B cell (primary cell): Measurements from ENCODE around the gene RHCE. TPM values are rescaled to one million over a fixed set of nuclear protein-coding genes. Genes with fewer than 3 reads are reported as not detected.
"Not testable (repeated sequence)": the region's sequence is repeated elsewhere in the genome, so short reads cannot be mapped to it uniquely, and the experiment has no call there.

Experiments used
- ATAC-seq: fragments of 200-7000 bp; cut with Tn5 transposase; one replicate; pipeline ENCODE4 v1.10.0; 2021; ENCODE audit warnings: low read depth, mild to moderate bottlenecking, moderate number of reproducible peaks, moderate library complexity
- CTCF ChIA-PET: fragments of 350-600 bp; sonication (Branson Sonifier 250); formaldehyde crosslinking; loops from one replicate; lab custom pipeline; 2021; ENCODE audit warnings: antibody characterized with exemption, inconsistent platforms; lab: Charles Lee
- POLR2A ChIA-PET: fragments of 350-600 bp; sonication (Branson Sonifier 250); formaldehyde crosslinking; loops from one replicate; lab custom pipeline; 2021; ENCODE audit warnings: antibody characterized with exemption; lab: Charles Lee
- DNase-seq: peaks from one replicate; pipeline ENCODE4 v3.0.0; 2013
- H2AFZ ChIP-seq: 2 replicates; pipeline ENCODE4 v1.6.1; 2012; ENCODE audit warnings: mild to moderate bottlenecking, low read depth, low read length; ENCODE audit not compliant: insufficient read depth, poor library complexity, severe bottlenecking
- H3K27ac ChIP-seq, 2 donors: 1 replicate in 1 of 2; 2 replicates in 1 of 2; pipeline ENCODE4 v1.5.1; 2012 to 2013; ENCODE audit warnings: low read length in 2 of 2, mild to moderate bottlenecking in 2 of 2, moderate library complexity in 1 of 2
- H3K27me3 ChIP-seq, 4 experiments: fragments of 200-600 bp in 1 of 4; sonication (generic) in 1 of 4; replicated peaks in 1 of 4; 1 replicate in 2 of 4; 2 replicates in 2 of 4; pipeline versions ENCODE4 v1.6.1 to v1.7.0; 2013 to 2016; ENCODE audit warnings: low read length in 3 of 4, mild to moderate bottlenecking in 2 of 4, mixed read lengths in 1 of 4, moderate library complexity in 1 of 4; ENCODE audit not compliant: insufficient read depth in 4 of 4, control insufficient read depth in 3 of 4; ENCODE audit errors: control extremely low read depth in 1 of 4
- H3K36me3 ChIP-seq, 2 experiments: replicated peaks in 1 of 2; 1 replicate in 1 of 2; 2 replicates in 1 of 2; pipeline versions ENCODE4 v1.6.1 to v1.7.1; 2013; ENCODE audit warnings: low read length in 1 of 2; ENCODE audit not compliant: insufficient read depth in 2 of 2, control insufficient read depth in 1 of 2; ENCODE audit errors: control extremely low read depth in 1 of 2, extremely low read depth in 1 of 2
- H3K4me1 ChIP-seq, 2 donors: fragments of 200-600 bp in 1 of 2; sonication (generic) in 1 of 2; 1 replicate in 1 of 2; 2 replicates in 1 of 2; pipeline versions ENCODE4 v1.5.1 to v1.6.1; 2013 to 2017; ENCODE audit warnings: low read length in 2 of 2; ENCODE audit not compliant: control insufficient read depth in 2 of 2, insufficient read depth in 2 of 2
- H3K4me2 ChIP-seq: replicated peaks from 2 replicates; pipeline ENCODE3; 2012; ENCODE audit warnings: mild to moderate bottlenecking, low read depth, low read length; ENCODE audit not compliant: poor library complexity, severe bottlenecking
- H3K4me3 ChIP-seq, 5 experiments: fragments of 200-600 bp in 1 of 5; sonication (generic) in 1 of 5; 1 replicate in 3 of 5; 2 replicates in 2 of 5; pipeline versions ENCODE4 v1.5.1 to v1.7.0; 2011 to 2016; ENCODE audit warnings: low read length in 4 of 5, mild to moderate bottlenecking in 4 of 5, low read depth in 2 of 5, control low read depth in 1 of 5, moderate library complexity in 1 of 5; ENCODE audit not compliant: insufficient read depth in 1 of 5; ENCODE audit errors: control extremely low read depth in 1 of 5, extremely low read depth in 1 of 5
- H3K79me2 ChIP-seq: fragments of 200-600 bp; sonication (generic); one replicate; pipeline ENCODE4 v1.6.0; 2016; ENCODE audit warnings: low read length; ENCODE audit not compliant: control insufficient read depth, insufficient read depth
- H3K9ac ChIP-seq: fragments of 200-600 bp; sonication (generic); 2 replicates; pipeline ENCODE4 v1.6.1; 2017; ENCODE audit warnings: mild to moderate bottlenecking, low read length, moderate library complexity
- H3K9me3 ChIP-seq, 3 donors: one replicate each; pipeline versions ENCODE4 v1.6.1 to v1.7.1; 2013; ENCODE audit warnings: low read length in 2 of 3; ENCODE audit not compliant: control insufficient read depth in 2 of 3, insufficient read depth in 1 of 3; ENCODE audit errors: control extremely low read depth in 1 of 3
- H4K20me1 ChIP-seq: 2 replicates; pipeline ENCODE4 v1.6.0; 2012; ENCODE audit warnings: mild to moderate bottlenecking, low read length; ENCODE audit not compliant: insufficient read depth, control insufficient read depth, poor library complexity, severe bottlenecking
- H3K27ac Mint-ChIP-seq: one replicate; pipeline ENCODE4 v1.8.0; 2021; ENCODE audit warnings: mixed read lengths
- H3K27me3 Mint-ChIP-seq: one replicate; pipeline ENCODE4 v1.8.0; 2021; ENCODE audit warnings: mixed read lengths
- H3K4me1 Mint-ChIP-seq: one replicate; pipeline ENCODE4 v1.8.0; 2021; ENCODE audit warnings: mixed read lengths
- H3K4me3 Mint-ChIP-seq: one replicate; pipeline ENCODE4 v1.8.0; 2021; ENCODE audit warnings: mixed read lengths
- H3K9me3 Mint-ChIP-seq: one replicate; pipeline ENCODE4 v1.8.0; 2022; ENCODE audit warnings: mixed read lengths; ENCODE audit not compliant: insufficient read depth
- EZH2 ChIP-seq: IDR thresholded peaks from 2 replicates; pipeline ENCODE4 v1.6.1; 2012; ENCODE audit warnings: borderline replicate concordance, low read depth, mild to moderate bottlenecking, moderate library complexity, low read length; ENCODE audit not compliant: insufficient read depth, poor library complexity, severe bottlenecking
- WGBS: methylation state at CpG from one replicate; pipeline ENCODE4 v1.1.5; 2013; ENCODE audit warnings: missing lambda C conversion rate; ENCODE audit not compliant: insufficient coverage; 5-methylcytosine and 5-hydroxymethylcytosine counted together
- intact Hi-C: fragments of 100-400 bp; cut with micrococcal nuclease; formaldehyde crosslinking; loops from one replicate; pipeline ENCODE4 v1.10.0; 2022
- polyA plus RNA-seq: library from polyadenylated mRNA; depleted of rRNA; stranded (reverse); fragments of >200 nt; gene quantifications from 2 replicates; pipeline ENCODE4 v1.2.3, GENCODE V29; 2012
- total RNA-seq, 2 donors: library from RNA; stranded (reverse); fragments of 120-200 nt in 1 of 2; gene quantifications; 1 replicate in 1 of 2; 2 replicates in 1 of 2; pipeline versions ENCODE4 v1.2.3 to v1.2.4, GENCODE V29; 2013 to 2022
- TF ChIP-seq, protein P1 (sequence below): fragments of 200-600 bp; IDR thresholded peaks from one replicate; pipeline ENCODE4 v1.8.0; 2022; ENCODE audit warnings: antibody characterized with exemption, mild to moderate bottlenecking

RHCE gene
- total and polyA plus RNA-seq, 2 donors (not counting 1 experiment from before 2014, with no cell fraction given): 0.28 TPM; not detected in 1

DNA sequence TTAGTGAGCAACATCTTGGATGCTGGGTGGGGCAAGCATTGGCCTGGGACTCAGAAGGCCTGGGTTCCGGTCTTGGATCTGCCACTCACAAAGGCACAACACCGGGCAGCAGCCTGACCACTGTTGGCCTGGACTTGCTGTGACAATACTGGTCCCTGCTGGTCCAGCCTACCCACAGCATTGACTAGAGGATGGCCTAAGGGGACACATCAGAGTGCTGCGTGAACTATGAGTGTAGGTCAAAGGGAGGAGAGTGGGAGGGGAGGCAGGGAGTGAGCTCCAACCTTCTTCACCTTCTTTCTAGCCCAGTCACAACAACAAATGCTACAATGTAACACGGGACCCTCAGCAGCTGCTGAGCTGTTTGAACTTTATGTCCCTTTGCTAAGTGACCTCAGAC, 51.4 kb downstream of the RHCE start:
- Histone ChIP-seq H3K4me2 (no peak overlapping the region), H3K4me3 (no peak overlapping the region), H3K9me3 (no peaks in the 10 kb centered on the region), H3K9ac (no peak overlapping the region), H3K27ac (no peak overlapping the region), H3K4me1 (no peaks in the 10 kb centered on the region), H3K36me3 (no peaks in the 10 kb centered on the region), H3K27me3 (no peaks in the 10 kb centered on the region), H4K20me1 (no peaks in the 10 kb centered on the region), H3K79me2 (no peaks in the 10 kb centered on the region), H2AFZ (no peak overlapping the region)
- Mint-ChIP-seq H3K4me3 (no peak overlapping the region), H3K27me3 (no peaks in the 10 kb centered on the region), H3K4me1 (no peaks in the 10 kb centered on the region), H3K27ac (no peak overlapping the region), H3K9me3 (no peaks in the 10 kb centered on the region)
- WGBS: 67% methylated on average over 2 of the region's 4 CpGs
- TF ChIP-seq, protein P1, sequence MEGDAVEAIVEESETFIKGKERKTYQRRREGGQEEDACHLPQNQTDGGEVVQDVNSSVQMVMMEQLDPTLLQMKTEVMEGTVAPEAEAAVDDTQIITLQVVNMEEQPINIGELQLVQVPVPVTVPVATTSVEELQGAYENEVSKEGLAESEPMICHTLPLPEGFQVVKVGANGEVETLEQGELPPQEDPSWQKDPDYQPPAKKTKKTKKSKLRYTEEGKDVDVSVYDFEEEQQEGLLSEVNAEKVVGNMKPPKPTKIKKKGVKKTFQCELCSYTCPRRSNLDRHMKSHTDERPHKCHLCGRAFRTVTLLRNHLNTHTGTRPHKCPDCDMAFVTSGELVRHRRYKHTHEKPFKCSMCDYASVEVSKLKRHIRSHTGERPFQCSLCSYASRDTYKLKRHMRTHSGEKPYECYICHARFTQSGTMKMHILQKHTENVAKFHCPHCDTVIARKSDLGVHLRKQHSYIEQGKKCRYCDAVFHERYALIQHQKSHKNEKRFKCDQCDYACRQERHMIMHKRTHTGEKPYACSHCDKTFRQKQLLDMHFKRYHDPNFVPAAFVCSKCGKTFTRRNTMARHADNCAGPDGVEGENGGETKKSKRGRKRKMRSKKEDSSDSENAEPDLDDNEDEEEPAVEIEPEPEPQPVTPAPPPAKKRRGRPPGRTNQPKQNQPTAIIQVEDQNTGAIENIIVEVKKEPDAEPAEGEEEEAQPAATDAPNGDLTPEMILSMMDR: no peak
- no peak for TF ChIP-seq EZH2
- DNase-seq (no peak), ATAC-seq (no peak)
- ChIA-PET CTCF (no interaction called here), POLR2A (no interaction called here)
- intact Hi-C loops: no loop called here

DNA sequence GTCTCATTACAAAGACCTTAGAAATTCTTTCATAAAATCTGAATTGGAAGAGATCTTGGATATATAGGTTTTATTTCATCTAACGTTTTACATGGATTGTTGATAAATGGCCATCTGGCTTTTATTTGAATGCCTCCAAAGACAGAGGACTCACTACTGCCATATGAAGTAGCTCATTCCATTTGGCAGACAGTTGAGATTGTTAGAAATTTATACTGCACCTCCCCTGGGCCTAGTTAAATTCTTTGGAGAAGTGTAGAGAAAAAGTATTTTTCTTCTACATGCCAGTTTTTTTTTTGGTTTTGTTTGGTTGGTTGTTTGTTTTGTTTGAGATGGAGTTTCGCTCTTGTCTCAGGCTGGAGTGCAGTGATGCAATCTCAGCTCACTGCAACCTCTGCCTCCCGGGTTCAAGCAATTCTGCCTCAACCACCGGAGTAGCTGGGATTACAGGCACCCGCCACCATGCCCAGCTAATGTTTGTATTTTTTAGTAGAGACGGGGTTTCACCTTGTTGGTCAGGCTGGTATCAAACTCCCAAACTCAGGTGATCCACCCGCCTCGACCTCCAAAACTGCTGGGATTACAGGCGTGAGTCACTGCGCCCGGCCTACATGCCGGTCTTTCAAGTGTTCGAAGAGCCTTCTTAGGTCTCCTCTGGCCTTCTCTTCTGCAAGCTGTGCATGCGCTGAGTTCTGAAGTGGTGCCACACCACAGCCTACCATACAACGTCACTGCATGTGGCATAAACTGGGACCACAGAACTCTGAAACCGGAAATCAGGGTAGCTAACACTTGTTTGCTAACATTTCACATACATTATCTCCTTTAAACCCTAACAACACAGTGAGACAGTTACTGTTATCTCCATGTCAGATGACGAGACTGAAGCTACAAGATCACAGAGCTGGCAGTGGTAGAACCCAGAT, 57.7 kb downstream of the RHCE start:
- no CpG with 5 or more reads among the region's 17 CpGs for WGBS
- CTCF ChIA-PET, POLR2A ChIA-PET, H3K27me3 Mint-ChIP-seq, H3K27ac ChIP-seq, DNase-seq, H3K9ac ChIP-seq, H3K4me3 ChIP-seq, H3K4me1 ChIP-seq, intact Hi-C loops, H3K4me2 ChIP-seq, H3K27ac Mint-ChIP-seq, H3K4me1 Mint-ChIP-seq, H3K4me3 Mint-ChIP-seq, H3K79me2 ChIP-seq, H3K9me3 Mint-ChIP-seq, H2AFZ ChIP-seq, ATAC-seq, H3K9me3 ChIP-seq, H3K27me3 ChIP-seq: not testable (repeated sequence)
- H4K20me1 ChIP-seq: peaks cover 10% of the 10 kb centered on the region
- H3K36me3 ChIP-seq: peaks cover 0 to 32% of the 10 kb centered on the region in 2 experiments
